CD4-positive, alpha-beta T cell (primary cell): ENCODE data around the gene GOLGA6L26. TPM values are rescaled to one million over a fixed set of nuclear protein-coding genes. Genes with fewer than 3 reads are reported as not detected.
"Not testable (repeated sequence)": the region's sequence is repeated elsewhere in the genome, so short reads cannot be mapped to it uniquely, and the experiment has no call there.

Source experiments
- ATAC-seq: fragments of 200-7000 bp; cut with Tn5 transposase; one replicate; pipeline ENCODE4 v1.10.0; 2022; ENCODE audit warnings: mild to moderate bottlenecking; ENCODE audit not compliant: poor library complexity
- CTCF ChIA-PET: fragments of 350-600 bp; sonication (Branson Sonifier 250); formaldehyde crosslinking; loops from one replicate; lab custom pipeline; 2021; ENCODE audit warnings: antibody characterized with exemption, inconsistent platforms; lab: Charles Lee
- POLR2A ChIA-PET: fragments of 350-600 bp; sonication (Branson Sonifier 250); formaldehyde crosslinking; loops from one replicate; lab custom pipeline; 2021; ENCODE audit warnings: antibody characterized with exemption, inconsistent platforms; lab: Charles Lee
- DNase-seq, 14 experiments: peaks; one replicate each; pipeline ENCODE4 v3.0.0-alpha.2; 2013 to 2020; ENCODE audit warnings: mixed read lengths in 2 of 14
- H3K27ac ChIP-seq, 2 donors: one replicate each; pipeline versions ENCODE4 v1.5.1 to v1.7.0; 2013; ENCODE audit warnings: low read length in 2 of 2, low read depth in 1 of 2, mild to moderate bottlenecking in 1 of 2
- H3K27me3 ChIP-seq, 2 experiments: 1 replicate in 1 of 2; 2 replicates in 1 of 2; pipeline versions ENCODE4 v1.6.1 to v1.7.0; 2013; ENCODE audit warnings: low read length in 2 of 2, control low read depth in 1 of 2, mild to moderate bottlenecking in 1 of 2, moderate library complexity in 1 of 2; ENCODE audit not compliant: insufficient read depth in 2 of 2, control insufficient read depth in 1 of 2
- H3K36me3 ChIP-seq: one replicate; pipeline ENCODE4 v1.6.1; 2013; ENCODE audit warnings: low read length, control low read depth; ENCODE audit not compliant: insufficient read depth
- H3K4me1 ChIP-seq: one replicate; pipeline ENCODE4 v1.6.1; 2013; ENCODE audit warnings: low read length, control low read depth; ENCODE audit not compliant: insufficient read depth
- H3K4me3 ChIP-seq: one replicate; pipeline ENCODE4 v1.5.1; 2013; ENCODE audit warnings: mild to moderate bottlenecking, low read length, moderate library complexity
- H3K9me3 ChIP-seq, 2 experiments: 1 replicate in 1 of 2; 2 replicates in 1 of 2; pipeline versions ENCODE4 v1.6.1 to v1.7.0; 2013; ENCODE audit warnings: low read length in 2 of 2, mild to moderate bottlenecking in 2 of 2, control low read depth in 1 of 2, moderate library complexity in 1 of 2; ENCODE audit not compliant: control insufficient read depth in 1 of 2, insufficient read depth in 1 of 2
- H3K27ac Mint-ChIP-seq: one replicate; pipeline ENCODE4 v1.8.0; 2020; ENCODE audit warnings: mixed read lengths
- H3K27me3 Mint-ChIP-seq: one replicate; pipeline ENCODE4 v1.8.0; 2021; ENCODE audit warnings: mixed read lengths
- H3K36me3 Mint-ChIP-seq: one replicate; pipeline ENCODE4 v1.8.0; 2021; ENCODE audit warnings: low read depth, mixed read lengths
- H3K4me1 Mint-ChIP-seq: one replicate; pipeline ENCODE4 v1.8.0; 2021; ENCODE audit warnings: low read depth, mixed read lengths
- H3K4me3 Mint-ChIP-seq: one replicate; pipeline ENCODE4 v1.8.0; 2020; ENCODE audit warnings: mild to moderate bottlenecking, mixed read lengths
- H3K9me3 Mint-ChIP-seq: one replicate; pipeline ENCODE4 v1.8.0; 2020; ENCODE audit warnings: mixed read lengths
- intact Hi-C, 2 experiments: fragments of 100-400 bp; cut with DNase I in 1 of 2; cut with micrococcal nuclease in 1 of 2; formaldehyde crosslinking; loops; one replicate each; pipeline versions ENCODE4 v1.15.1 to v1.9.0; 2023 to 2025; cut with DNase I, micrococcal nuclease
- total RNA-seq, 174 experiments: library from RNA in 2 of 174; stranded (reverse) in 2 of 174; gene quantifications; one replicate each; pipeline ENCODE4 v1.2.3 and lab custom pipeline; 2021 to 2026

Gene GOLGA6L26
- total RNA-seq, 2 experiments from 2014 or later, result not detected

GRCh38 chr15:23354448-23354847, 20.5 kb upstream of the GOLGA6L26 start, which contains the start of gene GOLGA8S:
TSS of gene GOLGA8S (plus strand) at chr15:23354748. CDS start at chr15:23354810, 62 bp downstream.
- intact Hi-C loops, H3K36me3 ChIP-seq, H3K36me3 Mint-ChIP-seq, CTCF ChIA-PET, H3K27me3 ChIP-seq, H3K27ac ChIP-seq, H3K27ac Mint-ChIP-seq, H3K27me3 Mint-ChIP-seq, ATAC-seq, H3K4me1 Mint-ChIP-seq, POLR2A ChIA-PET, H3K4me3 ChIP-seq, H3K9me3 ChIP-seq, H3K4me3 Mint-ChIP-seq, H3K9me3 Mint-ChIP-seq, DNase-seq, H3K4me1 ChIP-seq: not testable (repeated sequence)

GRCh38 chr15:23311233-23311632, 22.8 kb downstream of the GOLGA6L26 start:
- H3K9me3 Mint-ChIP-seq, ATAC-seq, H3K27me3 ChIP-seq, H3K4me1 ChIP-seq, H3K9me3 ChIP-seq, H3K4me3 ChIP-seq, H3K4me3 Mint-ChIP-seq, H3K27me3 Mint-ChIP-seq, H3K36me3 ChIP-seq, DNase-seq, intact Hi-C loops, POLR2A ChIA-PET, H3K27ac Mint-ChIP-seq, H3K27ac ChIP-seq: not testable (repeated sequence)
- Mint-ChIP-seq H3K36me3 (peaks cover 47% of the 10 kb centered on the region), H3K4me1 (peaks cover 22% of the 10 kb centered on the region)
- CTCF ChIA-PET, result interaction anchor here (0.7 kb wide), 1 partner anchor 294 kb away, joined by 3 read pairs; no protein-coding TSS in a partner anchor

- CTCF ChIA-PET, H3K27me3 ChIP-seq, H3K36me3 ChIP-seq, H3K4me3 ChIP-seq, intact Hi-C loops, POLR2A ChIA-PET, DNase-seq, H3K27ac ChIP-seq, H3K9me3 Mint-ChIP-seq, H3K4me1 ChIP-seq, H3K9me3 ChIP-seq, H3K27me3 Mint-ChIP-seq, ATAC-seq, H3K27ac Mint-ChIP-seq: not testable (repeated sequence)
- H3K4me3 Mint-ChIP-seq, result peak overlapping the region; percentile 13
- H3K4me1 Mint-ChIP-seq, result peaks cover 40% of the 10 kb centered on the region
- H3K36me3 Mint-ChIP-seq, result peaks cover 45% of the 10 kb centered on the region
Observed at GRCh38 chr15:23305921-23306320, 28.1 kb downstream of the GOLGA6L26 start.

- H3K36me3 Mint-ChIP-seq, result peaks cover 33% of the 10 kb centered on the region
- H3K27ac ChIP-seq, H3K36me3 ChIP-seq, H3K27me3 Mint-ChIP-seq, H3K9me3 ChIP-seq, intact Hi-C loops, POLR2A ChIA-PET, H3K9me3 Mint-ChIP-seq, DNase-seq, ATAC-seq, CTCF ChIA-PET, H3K4me1 ChIP-seq, H3K27me3 ChIP-seq: not testable (repeated sequence)
- H3K4me1 Mint-ChIP-seq, result peaks cover 40% of the 10 kb centered on the region
- H3K4me3 ChIP-seq, result peak overlapping the region; percentile 49
- H3K4me3 Mint-ChIP-seq, result peak overlapping the region; percentile 87
- peak overlapping the region; percentile 59 for H3K27ac Mint-ChIP-seq
Observed at GRCh38 chr15:23304805-23305204, 29.2 kb downstream of the GOLGA6L26 start.

GRCh38 chr15:23304267-23304666, 29.7 kb downstream of the GOLGA6L26 start:
- H3K4me1 ChIP-seq, intact Hi-C loops, H3K36me3 ChIP-seq, ATAC-seq, DNase-seq, H3K27ac ChIP-seq, CTCF ChIA-PET, H3K9me3 ChIP-seq, POLR2A ChIA-PET, H3K27me3 Mint-ChIP-seq, H3K9me3 Mint-ChIP-seq, H3K27me3 ChIP-seq: not testable (repeated sequence)
- peak overlapping the region; percentile 49 for H3K4me3 ChIP-seq
- H3K4me3 Mint-ChIP-seq, result peak overlapping the region; percentile 87
- H3K27ac Mint-ChIP-seq, result peak overlapping the region; percentile 59
- peaks cover 28% of the 10 kb centered on the region for H3K36me3 Mint-ChIP-seq
- H3K4me1 Mint-ChIP-seq, result peaks cover 40% of the 10 kb centered on the region

- H3K36me3 ChIP-seq, H3K4me1 ChIP-seq, H3K27ac ChIP-seq, CTCF ChIA-PET, intact Hi-C loops, H3K27me3 Mint-ChIP-seq, H3K9me3 Mint-ChIP-seq, POLR2A ChIA-PET, ATAC-seq, H3K9me3 ChIP-seq, H3K27me3 ChIP-seq: not testable (repeated sequence)
- peaks cover 22% of the 10 kb centered on the region for H3K36me3 Mint-ChIP-seq
- peak in 9 of 14 experiments; percentile 9 to 61 (median 35) for DNase-seq
- H3K4me3 Mint-ChIP-seq, result peak overlapping the region; percentile 87
- peaks cover 39% of the 10 kb centered on the region for H3K4me1 Mint-ChIP-seq
- peak overlapping the region; percentile 59 for H3K27ac Mint-ChIP-seq
- H3K4me3 ChIP-seq, result peak overlapping the region; percentile 49
Observed at GRCh38 chr15:23303654-23304053, 30.3 kb downstream of the GOLGA6L26 start.

- H3K4me3 Mint-ChIP-seq, H3K27me3 Mint-ChIP-seq, H3K4me3 ChIP-seq, H3K4me1 ChIP-seq, POLR2A ChIA-PET, DNase-seq, H3K36me3 ChIP-seq, intact Hi-C loops, H3K27ac Mint-ChIP-seq, H3K9me3 Mint-ChIP-seq, H3K27ac ChIP-seq, CTCF ChIA-PET, H3K9me3 ChIP-seq, H3K27me3 ChIP-seq: not testable (repeated sequence)
- peaks cover 18% of the 10 kb centered on the region for H3K36me3 Mint-ChIP-seq
- ATAC-seq, result peak; percentile 58
- peaks cover 35% of the 10 kb centered on the region for H3K4me1 Mint-ChIP-seq
Observed at GRCh38 chr15:23303246-23303645, 30.8 kb downstream of the GOLGA6L26 start.
